ENCODE data around the gene FGR.

Gene FGR

GRCh38 chr1:27659497-27660299 is 24.7 kb upstream of the FGR start:
- H3K36me3 ChIP-seq (ENCODE audit: insufficient read depth, insufficient read length, low read length), result no peaks in the 10 kb centered on the region
- TF ChIP-seq ZNF274 (IDR thresholded peaks at IDR 0.05; ENCODE audit: low read depth, low read length) (no peak), YY1 (IDR thresholded peaks at IDR 0.05; ENCODE audit: insufficient read depth, insufficient read length) (no peak), SUZ12 (IDR thresholded peaks at IDR 0.05; ENCODE audit: extremely low read depth, insufficient read depth, insufficient read length) (no peak)
- peak overlapping the region; percentile 71 for H3K4me3 ChIP-seq (ENCODE audit: insufficient read length, low read depth)
- H3K9me3 ChIP-seq (ENCODE audit: insufficient read depth, low read length), result no peaks in the 10 kb centered on the region
- H3K9ac ChIP-seq (ENCODE audit: insufficient read length, low read depth), result peak overlapping the region; percentile 89
- peaks cover 9% of the 10 kb centered on the region for H3K27me3 ChIP-seq (ENCODE audit: insufficient read depth, insufficient read length)
- no peak for DNase-seq (ENCODE audit: low read depth, low spot score)
- H3K4me1 ChIP-seq (ENCODE audit: insufficient read depth, insufficient read length), result peaks cover 29% of the 10 kb centered on the region

- peak overlapping the region; percentile 71 for H3K4me3 ChIP-seq (ENCODE audit: insufficient read length, low read depth)
- no peak for DNase-seq (ENCODE audit: low read depth, low spot score)
- H3K27me3 ChIP-seq (ENCODE audit: insufficient read depth, insufficient read length), result peaks cover 9% of the 10 kb centered on the region
- no peaks in the 10 kb centered on the region for H3K9me3 ChIP-seq (ENCODE audit: insufficient read depth, low read length)
- peak overlapping the region; percentile 89 for H3K9ac ChIP-seq (ENCODE audit: insufficient read length, low read depth)
- peaks cover 29% of the 10 kb centered on the region for H3K4me1 ChIP-seq (ENCODE audit: insufficient read depth, insufficient read length)
- H3K36me3 ChIP-seq (ENCODE audit: insufficient read depth, insufficient read length, low read length), result no peaks in the 10 kb centered on the region
- no peak for TF ChIP-seq YY1 (IDR thresholded peaks at IDR 0.05; ENCODE audit: insufficient read depth, insufficient read length)
- no peak for TF ChIP-seq ZNF274 (IDR thresholded peaks at IDR 0.05; ENCODE audit: low read depth, low read length)
- TF ChIP-seq SUZ12 (IDR thresholded peaks at IDR 0.05; ENCODE audit: extremely low read depth, insufficient read depth, insufficient read length), result no peak
Observed at GRCh38 chr1:27658951-27659496, 24.0 kb upstream of the FGR start.

DNA sequence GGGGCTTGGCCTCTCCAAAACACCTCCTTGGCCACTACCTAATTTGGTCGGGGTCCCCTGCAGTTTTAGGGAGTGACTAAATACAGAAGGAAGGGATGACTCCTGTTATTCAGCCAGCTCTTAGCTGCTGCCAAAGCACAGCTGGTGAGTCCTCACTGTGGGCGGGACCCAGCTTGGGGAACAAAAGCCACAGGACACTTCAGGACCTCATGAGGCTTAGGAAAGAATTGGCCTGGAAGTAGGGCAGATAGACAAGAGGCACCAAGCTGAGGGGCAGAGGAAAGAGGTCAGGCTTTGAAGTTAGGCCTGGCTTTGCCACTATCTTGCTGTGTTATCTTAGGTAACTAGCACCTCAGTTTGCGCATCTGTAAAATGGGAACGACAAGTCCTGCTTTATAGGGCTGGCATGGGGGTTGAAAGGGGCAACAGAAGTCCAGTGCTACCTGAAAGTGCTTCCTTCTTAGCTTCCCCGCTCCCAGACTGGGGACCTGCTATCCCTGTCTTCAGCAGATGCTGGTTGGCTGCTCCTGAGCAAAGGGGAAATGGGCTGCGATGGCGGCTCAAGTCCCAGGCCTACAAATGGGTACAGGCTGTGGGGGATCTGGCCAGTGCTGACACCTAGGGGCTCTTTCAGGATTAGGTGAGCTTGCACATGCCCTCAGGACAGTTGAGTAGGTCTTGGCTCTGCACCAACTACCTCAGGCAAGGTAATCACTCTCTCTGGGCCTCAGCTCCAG is 21.3 kb upstream of the FGR start:
- peaks cover 23% of the 10 kb centered on the region for H3K4me1 ChIP-seq (ENCODE audit: insufficient read depth, insufficient read length)
- TF ChIP-seq SUZ12 (IDR thresholded peaks at IDR 0.05; ENCODE audit: extremely low read depth, insufficient read depth, insufficient read length), result no peak
- no peak for TF ChIP-seq YY1 (IDR thresholded peaks at IDR 0.05; ENCODE audit: insufficient read depth, insufficient read length)
- TF ChIP-seq ZNF274 (IDR thresholded peaks at IDR 0.05; ENCODE audit: low read depth, low read length), result no peak

DNA sequence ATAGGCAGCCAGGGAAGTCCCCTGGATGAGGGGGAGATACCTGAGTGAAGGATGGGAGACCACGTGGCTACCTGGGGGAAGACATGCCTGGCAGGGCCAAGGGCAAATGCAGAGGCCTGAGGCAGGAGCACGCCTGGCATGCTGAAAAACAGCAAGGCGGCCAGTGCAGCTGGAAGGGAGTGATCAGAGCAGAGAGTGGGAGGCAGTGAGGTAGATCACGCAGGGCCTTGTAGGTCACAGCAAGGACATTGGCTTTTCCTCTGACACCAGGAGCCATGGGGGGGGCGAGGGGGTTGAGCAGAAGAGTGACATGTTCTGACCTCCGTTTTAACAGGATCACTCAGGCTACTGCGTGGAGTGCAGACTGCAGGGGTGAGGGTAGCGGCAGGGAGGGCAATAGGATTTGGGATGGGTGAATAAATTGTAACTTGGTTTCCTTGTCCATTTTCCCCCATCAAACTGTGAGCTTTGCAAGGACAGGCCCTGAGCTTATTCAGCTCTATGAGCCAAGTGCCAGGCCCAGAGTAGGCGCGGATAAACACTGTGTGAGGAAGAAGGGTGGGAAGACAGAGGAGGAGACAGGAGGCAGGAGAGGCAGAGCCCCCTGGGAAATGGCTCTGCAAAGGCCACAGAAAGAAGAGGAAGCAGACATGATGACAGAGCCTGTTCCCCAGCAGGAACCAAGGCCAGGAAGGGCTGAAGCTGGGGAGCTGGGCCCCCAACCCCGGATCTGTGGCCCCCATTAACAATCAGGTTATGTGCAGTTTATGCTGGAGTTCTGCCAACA is 20.4 kb upstream of the FGR start:
- Histone ChIP-seq H3K27me3 (ENCODE audit: insufficient read depth, insufficient read length) (peaks cover 1% of the 10 kb centered on the region), H3K4me3 (ENCODE audit: insufficient read length, low read depth) (no peak overlapping the region), H3K4me1 (ENCODE audit: insufficient read depth, insufficient read length) (peaks cover 28% of the 10 kb centered on the region), H3K9ac (ENCODE audit: insufficient read length, low read depth) (peak overlapping the region; percentile 47), H3K9me3 (ENCODE audit: insufficient read depth, low read length) (no peaks in the 10 kb centered on the region), H3K36me3 (ENCODE audit: insufficient read depth, insufficient read length, low read length) (no peaks in the 10 kb centered on the region)
- no peak for TF ChIP-seq YY1 (IDR thresholded peaks at IDR 0.05; ENCODE audit: insufficient read depth, insufficient read length)
- TF ChIP-seq SUZ12 (IDR thresholded peaks at IDR 0.05; ENCODE audit: extremely low read depth, insufficient read depth, insufficient read length), result no peak
- no peak for TF ChIP-seq ZNF274 (IDR thresholded peaks at IDR 0.05; ENCODE audit: low read depth, low read length)
- no peak for DNase-seq (ENCODE audit: low read depth, low spot score)

More for the DNA sequence above, 21.3 kb upstream of the FGR start:
- no peaks in the 10 kb centered on the region for H3K9me3 ChIP-seq (ENCODE audit: insufficient read depth, low read length)
- no peaks in the 10 kb centered on the region for H3K36me3 ChIP-seq (ENCODE audit: insufficient read depth, insufficient read length, low read length)
- H3K9ac ChIP-seq (ENCODE audit: insufficient read length, low read depth), result no peak overlapping the region
- H3K4me3 ChIP-seq (ENCODE audit: insufficient read length, low read depth), result no peak overlapping the region
- H3K27me3 ChIP-seq (ENCODE audit: insufficient read depth, insufficient read length), result peaks cover 9% of the 10 kb centered on the region
- peak; percentile 94 for DNase-seq (ENCODE audit: low read depth, low spot score)

GRCh38 chr1:27652111-27652864 is 17.3 kb upstream of the FGR start:
- Histone ChIP-seq H3K9me3 (ENCODE audit: insufficient read depth, low read length) (no peaks in the 10 kb centered on the region), H3K27me3 (ENCODE audit: insufficient read depth, insufficient read length) (no peaks in the 10 kb centered on the region), H3K4me3 (ENCODE audit: insufficient read length, low read depth) (no peak overlapping the region), H3K9ac (ENCODE audit: insufficient read length, low read depth) (no peak overlapping the region), H3K4me1 (ENCODE audit: insufficient read depth, insufficient read length) (peaks cover 16% of the 10 kb centered on the region), H3K36me3 (ENCODE audit: insufficient read depth, insufficient read length, low read length) (no peaks in the 10 kb centered on the region)
- TF ChIP-seq SUZ12 (IDR thresholded peaks at IDR 0.05; ENCODE audit: extremely low read depth, insufficient read depth, insufficient read length) (no peak), YY1 (IDR thresholded peaks at IDR 0.05; ENCODE audit: insufficient read depth, insufficient read length) (no peak), ZNF274 (IDR thresholded peaks at IDR 0.05; ENCODE audit: low read depth, low read length) (no peak)
- DNase-seq (ENCODE audit: low read depth, low spot score), result no peak

DNA sequence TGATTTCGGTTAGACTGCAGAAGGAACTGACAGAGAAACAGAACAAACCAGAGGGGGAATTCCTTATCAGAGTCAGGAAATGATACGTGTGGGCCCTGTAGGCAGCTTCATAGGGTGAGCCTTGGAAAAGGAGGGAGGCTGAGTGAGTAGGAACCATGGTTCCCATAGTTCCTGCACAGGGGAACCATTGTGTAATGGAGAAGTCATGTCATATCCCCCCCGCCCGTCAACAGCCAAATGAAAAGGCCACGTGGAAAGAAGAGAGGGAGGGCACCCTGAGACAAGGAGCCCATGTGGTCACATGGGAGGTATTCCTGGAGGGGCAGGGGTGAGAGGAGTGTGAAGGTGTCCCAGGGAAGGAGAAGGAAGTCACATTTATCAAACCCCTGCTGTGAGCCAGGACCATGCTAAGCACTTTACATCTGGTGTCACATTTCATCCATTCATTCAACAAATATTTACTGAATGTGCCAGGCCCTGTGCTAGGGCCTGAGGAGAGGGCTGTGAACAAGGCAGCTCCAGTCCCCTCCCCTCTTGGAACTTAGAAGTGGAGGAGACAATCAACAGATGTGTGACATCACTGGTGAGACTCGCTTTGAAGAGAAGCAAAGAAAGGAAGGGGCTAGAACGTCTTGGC is 15.7 kb upstream of the FGR start:
- H3K9ac ChIP-seq (ENCODE audit: insufficient read length, low read depth), result no peak overlapping the region
- TF ChIP-seq SUZ12 (IDR thresholded peaks at IDR 0.05; ENCODE audit: extremely low read depth, insufficient read depth, insufficient read length) (no peak), YY1 (IDR thresholded peaks at IDR 0.05; ENCODE audit: insufficient read depth, insufficient read length) (no peak), ZNF274 (IDR thresholded peaks at IDR 0.05; ENCODE audit: low read depth, low read length) (no peak)
- no peaks in the 10 kb centered on the region for H3K27me3 ChIP-seq (ENCODE audit: insufficient read depth, insufficient read length)
- H3K36me3 ChIP-seq (ENCODE audit: insufficient read depth, insufficient read length, low read length), result no peaks in the 10 kb centered on the region
- H3K9me3 ChIP-seq (ENCODE audit: insufficient read depth, low read length), result no peaks in the 10 kb centered on the region
- H3K4me1 ChIP-seq (ENCODE audit: insufficient read depth, insufficient read length), result peaks cover 15% of the 10 kb centered on the region
- H3K4me3 ChIP-seq (ENCODE audit: insufficient read length, low read depth), result no peak overlapping the region
- no peak for DNase-seq (ENCODE audit: low read depth, low spot score)

All from NT2/D1 (cell line).